Measurements from ENCODE around the gene EHD3. TPM values are rescaled to one million over a fixed set of nuclear protein-coding genes. Genes with fewer than 3 reads are reported as not detected.

EHD3 gene
- 11.7 and 13.5 TPM in 2 replicates for total RNA-seq (2012; rRNA removed)

DNA sequence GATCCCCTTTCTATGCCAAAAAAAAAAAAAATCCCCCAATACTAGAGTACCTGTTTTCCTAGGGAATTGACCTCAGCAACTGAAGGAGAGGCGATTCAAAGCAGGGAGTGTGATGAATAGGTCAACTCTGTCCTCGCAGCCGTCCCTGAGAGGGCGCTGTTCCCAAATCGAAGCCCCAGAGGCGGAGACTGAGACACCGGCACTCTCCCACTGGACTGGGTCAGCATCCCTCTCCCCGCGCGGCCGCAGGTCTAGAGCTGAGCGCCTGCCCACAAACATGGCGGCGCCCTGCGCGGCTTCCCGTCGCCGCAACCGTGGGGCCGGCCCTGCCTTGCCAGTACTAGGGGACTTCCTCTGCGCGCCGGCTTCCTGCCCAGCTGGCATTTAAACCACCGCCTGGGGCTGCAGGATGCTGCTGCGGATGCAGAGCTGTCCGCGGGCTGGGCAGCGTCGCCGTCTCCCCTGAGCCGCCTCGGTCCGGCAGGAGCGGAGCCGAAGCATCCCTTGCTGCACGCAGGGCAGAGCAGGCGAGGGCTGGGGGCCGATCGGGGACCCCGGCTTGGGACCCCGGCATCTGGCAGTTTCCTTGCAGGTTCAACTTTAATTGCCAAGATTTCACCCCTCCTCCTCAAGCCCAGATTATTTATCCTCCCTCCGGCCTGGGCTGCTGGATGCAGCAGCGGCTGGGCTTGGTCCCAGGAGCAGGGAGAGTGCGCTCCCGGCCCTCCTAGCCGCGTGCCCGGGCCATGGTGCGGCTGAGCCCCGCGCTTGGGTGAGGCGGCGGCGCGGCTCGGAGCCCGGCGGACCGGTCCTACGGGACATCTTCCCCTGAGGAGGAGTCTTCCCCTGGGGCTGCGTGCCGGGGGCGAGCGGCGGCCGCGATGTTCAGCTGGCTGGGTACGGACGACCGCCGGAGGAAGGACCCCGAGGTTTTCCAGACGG lies at the start of gene EHD3:
Gene EHD3 (plus strand): TSS at position 412 of the 942 bp plus-strand sequence. CDS start 470 bp downstream, at position 882.
- H3K27me3 ChIP-seq (ENCODE audit: control insufficient read depth, insufficient read depth, low read length), result peaks cover 13% of the 10 kb centered on the region
- peaks cover 6% of the 10 kb centered on the region for H3K4me1 ChIP-seq (ENCODE audit: control insufficient read depth, insufficient read depth, low read length)
- H3K9me3 ChIP-seq (replicated peaks; ENCODE audit: low read length), result no peaks in the 10 kb centered on the region
- peak within 1 kb of the TSS; percentile 75 for H3K9ac ChIP-seq (ENCODE audit: low read depth, low read length)
- peak within 1 kb of the TSS; percentile 82 for H3K4me3 ChIP-seq (ENCODE audit: low read length)
- H3K4me2 ChIP-seq (ENCODE audit: low read length), result peak within 1 kb of the TSS; percentile 97
- no peaks in the 10 kb centered on the region for H3K36me3 ChIP-seq (ENCODE audit: insufficient read depth, low read length)

DNA sequence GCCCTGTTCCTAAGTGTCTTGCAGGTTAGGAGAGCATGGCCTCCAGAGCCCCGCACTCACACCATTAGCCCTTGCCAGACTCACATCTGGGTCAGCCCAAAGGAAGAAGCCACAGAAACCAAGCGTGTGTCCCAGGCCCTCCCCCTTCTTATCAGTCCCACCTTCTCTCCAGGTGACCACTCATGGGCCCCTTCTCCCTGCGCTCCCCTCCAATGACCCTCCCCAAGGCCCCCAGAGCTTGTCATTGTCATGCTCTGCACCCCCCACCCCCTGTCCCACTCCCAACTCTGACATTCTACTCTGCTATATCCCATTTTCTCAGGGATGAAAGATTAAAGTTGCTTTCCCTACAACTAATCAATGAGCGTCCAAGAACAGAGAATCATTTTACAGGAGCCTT lies 46.8 kb upstream of the EHD3 start:
- no peak overlapping the region for H3K4me3 ChIP-seq (ENCODE audit: low read length)
- H3K4me2 ChIP-seq (ENCODE audit: low read length), result no peak overlapping the region
- no peaks in the 10 kb centered on the region for H3K9me3 ChIP-seq (replicated peaks; ENCODE audit: low read length)
- H3K4me1 ChIP-seq (ENCODE audit: control insufficient read depth, insufficient read depth, low read length), result no peaks in the 10 kb centered on the region
- H3K27me3 ChIP-seq (ENCODE audit: control insufficient read depth, insufficient read depth, low read length), result peaks cover 14% of the 10 kb centered on the region
- H3K36me3 ChIP-seq (ENCODE audit: insufficient read depth, low read length), result no peaks in the 10 kb centered on the region
- H3K9ac ChIP-seq (ENCODE audit: low read depth, low read length), result no peak overlapping the region

DNA sequence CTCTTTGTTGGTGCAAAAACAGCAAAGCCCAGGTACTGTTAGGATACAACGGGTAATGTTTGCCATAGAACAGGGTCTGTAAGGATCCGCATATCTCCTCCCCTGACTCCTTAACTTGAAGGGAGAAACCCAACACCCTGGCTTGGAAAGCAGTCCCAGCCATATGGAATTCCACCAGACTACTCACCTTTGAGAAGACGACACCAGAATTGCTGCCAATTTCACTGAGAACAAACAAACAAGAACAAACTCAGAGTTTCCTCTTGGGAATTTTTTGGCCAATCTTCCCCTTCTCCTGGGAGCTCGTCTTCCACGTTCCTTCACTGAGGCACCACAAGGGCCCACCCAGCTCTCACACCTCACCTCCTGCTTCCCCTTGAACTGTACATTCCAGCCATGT lies 45.8 kb upstream of the EHD3 start:
- Histone ChIP-seq H3K4me2 (ENCODE audit: low read length) (no peak overlapping the region), H3K27me3 (ENCODE audit: control insufficient read depth, insufficient read depth, low read length) (peaks cover 14% of the 10 kb centered on the region), H3K36me3 (ENCODE audit: insufficient read depth, low read length) (no peaks in the 10 kb centered on the region), H3K9ac (ENCODE audit: low read depth, low read length) (no peak overlapping the region), H3K4me3 (ENCODE audit: low read length) (no peak overlapping the region), H3K4me1 (ENCODE audit: control insufficient read depth, insufficient read depth, low read length) (no peaks in the 10 kb centered on the region), H3K9me3 (replicated peaks; ENCODE audit: low read length) (no peaks in the 10 kb centered on the region)

DNA sequence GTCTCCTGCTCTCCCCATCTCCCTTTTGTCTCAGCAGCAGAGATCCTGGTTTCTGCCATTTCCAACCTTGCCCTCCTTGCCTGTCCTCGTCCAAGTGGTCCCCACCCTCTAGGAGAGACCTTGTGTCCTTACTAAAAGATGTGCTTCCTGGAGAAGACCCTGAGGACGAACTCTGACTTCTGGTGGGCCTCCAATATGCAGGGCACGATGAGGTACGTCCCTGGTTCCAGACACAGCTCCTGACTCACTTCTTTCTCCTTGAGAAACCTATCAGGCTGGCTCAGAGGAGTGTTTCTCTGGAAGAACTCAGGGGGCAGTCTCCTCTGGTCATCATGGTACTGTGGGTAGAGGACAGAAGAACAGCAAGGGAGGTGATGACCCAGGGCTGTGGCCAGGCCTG lies 44.8 kb upstream of the EHD3 start:
- Histone ChIP-seq H3K27me3 (ENCODE audit: control insufficient read depth, insufficient read depth, low read length) (peaks cover 14% of the 10 kb centered on the region), H3K4me1 (ENCODE audit: control insufficient read depth, insufficient read depth, low read length) (no peaks in the 10 kb centered on the region), H3K4me2 (ENCODE audit: low read length) (no peak overlapping the region), H3K4me3 (ENCODE audit: low read length) (no peak overlapping the region), H3K36me3 (ENCODE audit: insufficient read depth, low read length) (no peaks in the 10 kb centered on the region), H3K9me3 (replicated peaks; ENCODE audit: low read length) (no peaks in the 10 kb centered on the region), H3K9ac (ENCODE audit: low read depth, low read length) (no peak overlapping the region)

DNA sequence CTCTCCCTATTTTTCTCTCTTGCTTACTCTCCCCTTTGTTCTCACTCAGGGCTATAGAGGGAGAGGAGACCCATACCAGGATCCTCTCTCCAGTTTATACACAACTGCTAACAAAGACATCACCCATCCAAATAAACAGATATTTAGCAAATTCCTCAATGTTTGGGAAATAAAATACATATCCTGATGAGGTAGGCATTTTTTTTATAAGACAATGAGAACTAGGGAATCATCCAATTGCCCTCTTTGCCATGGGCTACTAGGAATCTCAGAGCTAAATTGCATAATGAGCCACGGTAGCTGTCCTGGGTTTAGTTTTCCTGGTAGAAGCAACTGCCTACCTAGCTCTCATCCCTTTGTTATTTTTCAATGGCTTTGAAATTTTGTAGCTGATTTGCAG lies 43.8 kb upstream of the EHD3 start:
- Histone ChIP-seq H3K9me3 (replicated peaks; ENCODE audit: low read length) (no peaks in the 10 kb centered on the region), H3K9ac (ENCODE audit: low read depth, low read length) (no peak overlapping the region), H3K27me3 (ENCODE audit: control insufficient read depth, insufficient read depth, low read length) (peaks cover 12% of the 10 kb centered on the region), H3K4me3 (ENCODE audit: low read length) (no peak overlapping the region), H3K4me2 (ENCODE audit: low read length) (no peak overlapping the region), H3K36me3 (ENCODE audit: insufficient read depth, low read length) (no peaks in the 10 kb centered on the region), H3K4me1 (ENCODE audit: control insufficient read depth, insufficient read depth, low read length) (no peaks in the 10 kb centered on the region)

DNA sequence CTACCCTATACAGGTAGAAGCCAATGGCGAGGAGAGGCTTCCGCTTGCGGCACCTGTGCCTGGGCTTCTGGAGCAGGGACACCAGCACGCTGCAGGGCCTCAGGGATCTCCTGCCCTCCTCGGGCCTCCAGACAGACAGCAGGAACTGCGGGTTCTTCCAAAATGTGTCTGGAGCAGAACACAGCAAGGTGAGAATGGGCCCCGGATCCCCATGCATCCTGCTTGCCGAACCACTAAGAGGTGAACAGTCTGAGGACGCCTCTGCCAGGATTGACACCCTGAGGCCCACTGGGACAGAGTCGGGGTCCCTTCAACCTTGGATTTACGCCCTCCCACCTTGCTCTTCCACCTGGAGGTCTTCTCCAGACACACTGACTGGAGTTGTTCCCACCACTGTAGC lies 42.0 kb upstream of the EHD3 start:
- peaks cover 8% of the 10 kb centered on the region for H3K27me3 ChIP-seq (ENCODE audit: control insufficient read depth, insufficient read depth, low read length)
- no peaks in the 10 kb centered on the region for H3K36me3 ChIP-seq (ENCODE audit: insufficient read depth, low read length)
- H3K4me1 ChIP-seq (ENCODE audit: control insufficient read depth, insufficient read depth, low read length), result no peaks in the 10 kb centered on the region
- no peak overlapping the region for H3K9ac ChIP-seq (ENCODE audit: low read depth, low read length)
- no peaks in the 10 kb centered on the region for H3K9me3 ChIP-seq (replicated peaks; ENCODE audit: low read length)
- no peak overlapping the region for H3K4me2 ChIP-seq (ENCODE audit: low read length)
- H3K4me3 ChIP-seq (ENCODE audit: low read length), result no peak overlapping the region

DNA sequence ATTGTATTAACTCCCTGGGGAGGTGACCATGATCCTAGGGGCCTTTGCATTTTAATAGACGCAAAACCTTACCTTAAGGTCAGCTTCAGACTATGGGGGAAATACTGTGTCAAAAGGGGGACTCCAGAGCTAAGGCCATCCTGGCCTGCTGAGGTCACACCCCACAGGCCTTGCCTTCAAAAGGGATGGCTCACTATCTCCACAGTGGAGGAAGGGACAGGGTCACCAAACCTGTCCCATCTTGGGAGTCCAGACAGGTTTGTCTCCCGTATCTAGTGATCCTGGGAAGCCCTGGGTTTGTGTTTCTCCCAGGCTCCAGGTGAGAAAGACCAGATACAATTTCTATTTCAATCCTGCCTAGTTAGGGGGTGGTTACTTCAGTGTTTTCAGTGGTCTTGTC lies 41.6 kb upstream of the EHD3 start:
- Histone ChIP-seq H3K4me1 (ENCODE audit: control insufficient read depth, insufficient read depth, low read length) (no peaks in the 10 kb centered on the region), H3K36me3 (ENCODE audit: insufficient read depth, low read length) (no peaks in the 10 kb centered on the region), H3K27me3 (ENCODE audit: control insufficient read depth, insufficient read depth, low read length) (peaks cover 8% of the 10 kb centered on the region), H3K4me2 (ENCODE audit: low read length) (no peak overlapping the region), H3K9me3 (replicated peaks; ENCODE audit: low read length) (no peaks in the 10 kb centered on the region), H3K4me3 (ENCODE audit: low read length) (no peak overlapping the region), H3K9ac (ENCODE audit: low read depth, low read length) (no peak overlapping the region)

DNA sequence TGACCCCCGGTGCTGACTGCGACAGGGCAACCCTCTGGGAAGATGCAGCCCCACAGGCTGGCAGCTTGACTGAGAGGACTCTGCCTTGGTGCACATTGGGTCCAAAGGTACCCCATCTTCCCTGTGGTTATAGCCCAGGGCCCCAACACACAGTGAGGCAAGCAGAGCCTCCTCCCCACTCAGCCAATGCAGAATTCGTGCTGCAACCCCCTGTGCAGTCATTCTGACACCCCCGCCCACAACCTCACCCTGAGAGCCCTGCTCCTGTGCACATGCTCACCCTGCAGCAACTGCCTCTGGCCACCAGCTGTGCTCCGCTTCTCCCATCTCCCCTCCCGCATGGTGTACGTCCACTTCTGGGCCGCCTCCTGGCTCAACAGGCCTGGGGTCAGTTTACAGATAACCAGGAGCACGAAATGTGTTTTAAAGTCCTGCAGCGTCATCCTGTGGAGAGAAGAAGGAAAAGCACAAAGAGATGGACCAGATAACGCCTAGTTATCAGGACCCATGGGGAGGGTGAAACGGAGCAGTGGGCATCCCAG lies 41.0 kb upstream of the EHD3 start:
- Histone ChIP-seq H3K9me3 (replicated peaks; ENCODE audit: low read length) (no peaks in the 10 kb centered on the region), H3K36me3 (ENCODE audit: insufficient read depth, low read length) (no peaks in the 10 kb centered on the region), H3K4me2 (ENCODE audit: low read length) (no peak overlapping the region), H3K4me1 (ENCODE audit: control insufficient read depth, insufficient read depth, low read length) (no peaks in the 10 kb centered on the region), H3K27me3 (ENCODE audit: control insufficient read depth, insufficient read depth, low read length) (peaks cover 8% of the 10 kb centered on the region), H3K4me3 (ENCODE audit: low read length) (no peak overlapping the region), H3K9ac (ENCODE audit: low read depth, low read length) (no peak overlapping the region)

DNA sequence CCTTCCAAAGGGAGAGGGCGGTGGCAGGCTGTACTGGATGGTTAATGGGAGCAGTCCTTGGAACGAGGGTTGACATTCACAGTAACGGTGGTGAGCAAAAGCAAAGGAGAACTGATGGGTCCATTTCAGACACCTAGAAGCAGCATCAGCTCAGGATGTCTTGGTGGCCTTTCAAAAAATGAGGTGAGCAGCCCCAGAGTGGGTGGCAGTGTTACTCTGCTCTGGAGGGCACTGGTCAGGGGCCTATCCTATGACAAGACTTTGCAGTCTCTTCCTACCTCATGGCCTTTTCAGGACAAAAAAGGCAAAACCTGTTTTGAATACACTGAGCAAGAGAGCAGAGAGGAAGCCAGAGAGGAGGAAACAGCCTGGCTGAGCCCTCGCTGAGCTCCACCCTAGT lies 40.1 kb upstream of the EHD3 start:
- H3K4me1 ChIP-seq (ENCODE audit: control insufficient read depth, insufficient read depth, low read length), result no peaks in the 10 kb centered on the region
- H3K9ac ChIP-seq (ENCODE audit: low read depth, low read length), result no peak overlapping the region
- H3K4me2 ChIP-seq (ENCODE audit: low read length), result no peak overlapping the region
- no peak overlapping the region for H3K4me3 ChIP-seq (ENCODE audit: low read length)
- H3K36me3 ChIP-seq (ENCODE audit: insufficient read depth, low read length), result no peaks in the 10 kb centered on the region
- peaks cover 4% of the 10 kb centered on the region for H3K27me3 ChIP-seq (ENCODE audit: control insufficient read depth, insufficient read depth, low read length)
- no peaks in the 10 kb centered on the region for H3K9me3 ChIP-seq (replicated peaks; ENCODE audit: low read length)

DNA sequence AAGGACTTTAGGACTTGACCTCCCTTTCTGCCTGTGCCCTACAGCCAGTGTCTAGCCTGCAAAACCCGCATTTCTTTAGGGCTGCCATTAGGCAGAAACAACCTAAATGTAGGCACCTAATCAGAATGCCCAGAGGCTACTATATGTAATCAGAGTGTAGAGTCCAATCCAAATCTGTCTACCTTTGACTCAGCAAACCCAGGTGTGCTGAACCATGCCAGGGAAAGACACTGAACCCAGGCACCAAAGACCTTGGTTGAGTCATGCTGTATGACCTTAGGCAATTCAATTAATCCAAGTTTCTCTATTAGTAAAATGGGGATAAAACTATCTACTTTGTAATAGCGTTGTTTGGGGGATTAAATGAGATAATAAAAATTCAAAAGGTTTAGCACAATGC lies 37.3 kb upstream of the EHD3 start:
- Histone ChIP-seq H3K27me3 (ENCODE audit: control insufficient read depth, insufficient read depth, low read length) (peaks cover 4% of the 10 kb centered on the region), H3K4me1 (ENCODE audit: control insufficient read depth, insufficient read depth, low read length) (no peaks in the 10 kb centered on the region), H3K9ac (ENCODE audit: low read depth, low read length) (no peak overlapping the region), H3K9me3 (replicated peaks; ENCODE audit: low read length) (no peaks in the 10 kb centered on the region), H3K4me2 (ENCODE audit: low read length) (no peak overlapping the region), H3K36me3 (ENCODE audit: insufficient read depth, low read length) (no peaks in the 10 kb centered on the region), H3K4me3 (ENCODE audit: low read length) (no peak overlapping the region)

DNA sequence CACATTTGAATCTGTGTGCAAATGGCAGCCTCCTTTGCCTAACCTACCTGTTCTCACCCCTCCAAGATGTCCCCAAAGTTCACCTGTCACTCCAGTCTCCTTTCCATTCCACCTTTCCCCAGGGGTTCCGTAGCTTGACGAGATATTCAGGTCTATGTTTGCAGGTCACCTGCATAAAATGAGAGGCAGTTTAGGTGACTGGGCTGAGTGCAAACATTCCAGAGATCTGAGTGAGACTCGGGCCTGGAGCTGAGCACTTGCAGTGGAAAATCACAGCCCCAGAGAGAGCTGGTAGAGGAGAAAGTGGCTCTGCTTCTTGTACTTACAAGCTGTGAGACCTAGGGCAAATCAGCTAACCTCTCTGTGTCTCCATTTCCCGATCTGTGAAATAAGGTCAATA lies 36.8 kb upstream of the EHD3 start:
- Histone ChIP-seq H3K4me3 (ENCODE audit: low read length) (no peak overlapping the region), H3K27me3 (ENCODE audit: control insufficient read depth, insufficient read depth, low read length) (peaks cover 9% of the 10 kb centered on the region), H3K4me2 (ENCODE audit: low read length) (no peak overlapping the region), H3K4me1 (ENCODE audit: control insufficient read depth, insufficient read depth, low read length) (no peaks in the 10 kb centered on the region), H3K9me3 (replicated peaks; ENCODE audit: low read length) (no peaks in the 10 kb centered on the region), H3K9ac (ENCODE audit: low read depth, low read length) (no peak overlapping the region), H3K36me3 (ENCODE audit: insufficient read depth, low read length) (no peaks in the 10 kb centered on the region)

DNA sequence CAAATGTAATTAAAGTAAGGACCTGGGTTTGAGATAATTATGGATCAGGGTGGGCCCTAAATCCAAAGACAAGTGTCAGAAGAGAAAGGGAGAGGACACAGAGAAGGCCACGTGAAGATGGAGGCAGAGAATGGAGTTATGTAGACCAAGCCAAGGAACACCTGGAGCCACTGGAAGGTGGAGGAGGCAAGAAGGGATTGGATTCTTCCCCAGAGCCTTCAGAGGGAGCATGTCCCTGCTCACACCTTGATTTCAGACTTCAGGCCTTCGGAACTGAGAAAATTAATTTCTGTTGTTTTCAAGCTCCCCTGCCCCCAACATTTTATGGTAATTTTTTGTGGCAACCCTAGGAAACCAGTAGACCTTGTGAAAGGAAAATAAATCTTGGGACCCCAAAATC lies 36.3 kb upstream of the EHD3 start:
- H3K9me3 ChIP-seq (replicated peaks; ENCODE audit: low read length), result no peaks in the 10 kb centered on the region
- H3K4me3 ChIP-seq (ENCODE audit: low read length), result no peak overlapping the region
- no peak overlapping the region for H3K4me2 ChIP-seq (ENCODE audit: low read length)
- peaks cover 9% of the 10 kb centered on the region for H3K27me3 ChIP-seq (ENCODE audit: control insufficient read depth, insufficient read depth, low read length)
- no peak overlapping the region for H3K9ac ChIP-seq (ENCODE audit: low read depth, low read length)
- no peaks in the 10 kb centered on the region for H3K4me1 ChIP-seq (ENCODE audit: control insufficient read depth, insufficient read depth, low read length)
- no peaks in the 10 kb centered on the region for H3K36me3 ChIP-seq (ENCODE audit: insufficient read depth, low read length)
